ENCODE measurements around the gene PHAX.
"Not testable (repeated sequence)": the region's sequence is repeated elsewhere in the genome, so short reads cannot be mapped to it uniquely, and the experiment has no call there.

PHAX gene, protein sequence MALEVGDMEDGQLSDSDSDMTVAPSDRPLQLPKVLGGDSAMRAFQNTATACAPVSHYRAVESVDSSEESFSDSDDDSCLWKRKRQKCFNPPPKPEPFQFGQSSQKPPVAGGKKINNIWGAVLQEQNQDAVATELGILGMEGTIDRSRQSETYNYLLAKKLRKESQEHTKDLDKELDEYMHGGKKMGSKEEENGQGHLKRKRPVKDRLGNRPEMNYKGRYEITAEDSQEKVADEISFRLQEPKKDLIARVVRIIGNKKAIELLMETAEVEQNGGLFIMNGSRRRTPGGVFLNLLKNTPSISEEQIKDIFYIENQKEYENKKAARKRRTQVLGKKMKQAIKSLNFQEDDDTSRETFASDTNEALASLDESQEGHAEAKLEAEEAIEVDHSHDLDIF

DNA sequence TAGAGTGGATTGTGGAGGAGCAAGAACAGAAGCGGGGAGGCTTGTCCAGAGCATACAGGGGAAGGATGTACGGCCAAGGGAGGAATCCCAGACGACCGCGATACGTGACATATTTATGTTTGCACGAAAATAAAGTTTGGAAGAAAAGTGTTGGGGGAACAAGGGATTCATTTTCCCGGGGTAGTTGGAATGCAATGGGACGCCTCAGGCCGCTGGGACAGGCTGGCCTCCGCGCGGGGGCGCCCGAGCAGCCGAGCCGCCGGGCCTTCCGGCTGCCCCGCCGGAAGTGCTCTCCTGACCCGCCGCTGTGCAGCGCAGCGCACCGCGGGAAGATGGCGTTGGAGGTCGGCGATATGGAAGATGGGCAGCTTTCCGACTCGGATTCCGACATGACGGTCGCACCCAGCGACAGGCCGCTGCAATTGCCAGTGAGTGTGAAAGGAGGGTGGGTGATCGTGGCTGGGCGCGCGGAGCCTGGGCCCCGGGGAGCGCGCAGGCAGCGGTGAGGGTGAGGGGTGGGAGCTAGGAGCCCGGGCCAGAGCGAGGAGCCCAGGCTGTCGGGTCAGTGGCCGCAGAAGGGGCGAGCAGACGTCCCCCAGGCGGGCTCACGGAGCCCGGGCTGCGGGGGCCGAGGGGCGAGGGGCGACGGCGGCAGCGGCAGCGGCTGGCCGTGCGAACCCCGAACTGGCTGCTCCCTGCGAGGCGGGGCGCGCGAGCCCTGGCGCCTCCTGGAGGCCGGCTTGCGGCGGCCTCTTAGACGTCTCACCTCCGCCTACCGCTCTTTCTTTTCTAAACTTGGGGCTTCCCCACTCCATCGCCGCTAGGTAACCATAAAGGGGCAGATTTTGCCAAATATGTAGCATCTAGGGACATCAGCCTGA, at the start of gene PHAX:
TSS of gene PHAX (plus strand) at position 317 of the 881 bp plus-strand sequence. CDS start at position 333, 16 bp downstream.
- DNase-seq (ENCODE audit: low read depth): no peak

DNA sequence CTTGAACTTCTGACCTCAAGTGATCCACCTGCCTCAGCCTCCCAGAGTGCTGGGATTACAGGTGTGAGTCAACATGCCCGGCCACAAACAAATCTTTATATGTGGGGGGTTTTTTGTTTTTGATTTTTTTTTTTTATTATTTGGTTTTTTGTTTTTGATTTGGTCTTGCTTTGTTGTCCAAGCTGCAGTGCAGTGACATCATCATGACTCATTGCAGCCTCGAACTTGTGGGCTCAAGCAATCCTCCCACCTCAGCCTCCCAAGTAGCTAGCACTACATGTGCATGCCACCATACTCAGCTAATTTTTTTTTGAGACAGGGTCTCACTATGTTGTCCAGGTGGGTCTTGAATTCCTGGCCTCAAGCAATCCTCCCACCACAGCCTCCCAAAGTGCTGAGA, 48.1 kb upstream of the PHAX start:
- DNase-seq (ENCODE audit: low read depth): no peak

DNA sequence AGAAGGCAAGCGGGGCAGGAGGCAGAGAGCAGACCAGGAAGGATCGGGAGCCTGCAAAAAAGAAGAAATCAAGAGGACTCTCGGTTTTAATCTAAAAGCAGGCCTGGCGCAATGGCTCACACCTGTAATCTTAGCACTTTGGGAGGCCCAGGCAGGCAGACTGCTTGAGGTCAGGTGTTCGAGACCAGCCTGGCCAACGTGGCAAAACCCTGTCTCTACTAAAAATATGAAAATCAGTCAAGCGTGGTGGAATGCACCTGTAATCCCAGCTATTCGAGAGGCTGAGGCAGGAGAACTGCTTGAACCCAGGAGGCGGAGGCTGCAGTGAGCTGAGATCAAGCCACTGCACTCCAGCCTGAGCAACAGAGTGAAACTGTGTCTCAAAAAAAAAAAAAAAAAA, 45.6 kb upstream of the PHAX start:
- DNase-seq (ENCODE audit: low read depth): not testable (repeated sequence)

DNA sequence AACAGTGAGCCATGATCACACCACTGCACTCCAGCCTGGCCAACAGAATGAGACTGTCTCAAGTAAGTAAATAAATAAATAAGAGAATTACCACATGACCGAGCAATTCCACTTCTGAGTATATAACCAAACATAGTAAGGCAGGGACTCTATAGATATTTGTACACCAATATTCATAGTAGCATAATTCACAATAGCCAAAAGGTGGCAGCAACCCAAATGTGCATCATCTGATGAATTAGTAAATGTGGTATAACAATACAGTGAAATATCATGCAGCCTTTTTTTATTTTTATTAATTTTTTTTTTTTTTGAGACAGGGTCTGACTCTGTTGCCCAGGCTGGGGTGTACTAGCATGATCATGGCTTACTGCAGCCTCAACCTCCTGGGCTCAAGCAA, 38.8 kb upstream of the PHAX start:
- no peak for DNase-seq (ENCODE audit: low read depth)

DNA sequence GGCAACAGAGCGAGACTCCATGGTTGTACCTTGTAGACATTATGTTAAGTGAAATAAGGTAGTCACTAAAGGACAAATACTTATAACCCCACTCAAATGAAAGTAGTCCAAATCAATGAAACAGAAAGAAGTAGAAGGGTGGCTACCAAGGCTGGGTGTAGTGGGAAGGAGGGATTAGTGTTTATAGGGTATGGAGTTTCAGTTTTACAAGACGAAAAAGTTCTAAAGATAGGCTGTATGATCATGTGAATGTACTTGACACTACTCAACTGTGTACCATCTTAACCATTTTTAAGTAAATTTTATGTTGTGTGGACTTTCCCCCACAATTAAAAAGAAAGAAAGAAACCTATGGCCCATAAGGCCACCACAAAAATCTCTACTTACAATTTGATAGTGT, 37.9 kb upstream of the PHAX start:
- no peak for DNase-seq (ENCODE audit: low read depth)

DNA sequence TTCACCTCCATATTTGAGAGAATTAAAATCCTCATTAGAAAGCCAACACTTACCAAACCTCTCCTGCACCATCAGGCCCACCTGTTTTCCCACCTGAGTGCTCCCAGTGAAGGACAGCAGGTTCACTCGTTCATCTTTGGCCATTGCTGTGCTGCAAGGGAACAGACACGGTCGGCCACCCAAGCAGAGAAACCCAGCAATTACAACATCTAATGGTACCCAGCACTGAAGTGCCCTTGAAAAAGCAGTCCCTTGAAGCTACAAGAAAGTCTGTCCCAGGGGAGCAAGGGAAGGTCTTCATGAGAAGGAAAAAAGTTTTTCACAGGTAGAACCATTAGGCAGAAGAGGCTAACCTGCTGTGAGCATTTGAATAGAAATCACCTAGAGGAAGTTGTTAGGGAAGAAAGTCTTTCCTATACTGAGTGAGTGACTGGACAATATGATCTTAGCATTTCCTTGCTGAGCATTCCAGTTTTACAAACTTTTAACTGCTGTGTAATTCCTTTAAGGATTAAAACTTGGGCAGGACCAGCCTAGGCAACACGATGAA, 32.5 kb upstream of the PHAX start:
- DNase-seq (ENCODE audit: low read depth): no peak

DNA sequence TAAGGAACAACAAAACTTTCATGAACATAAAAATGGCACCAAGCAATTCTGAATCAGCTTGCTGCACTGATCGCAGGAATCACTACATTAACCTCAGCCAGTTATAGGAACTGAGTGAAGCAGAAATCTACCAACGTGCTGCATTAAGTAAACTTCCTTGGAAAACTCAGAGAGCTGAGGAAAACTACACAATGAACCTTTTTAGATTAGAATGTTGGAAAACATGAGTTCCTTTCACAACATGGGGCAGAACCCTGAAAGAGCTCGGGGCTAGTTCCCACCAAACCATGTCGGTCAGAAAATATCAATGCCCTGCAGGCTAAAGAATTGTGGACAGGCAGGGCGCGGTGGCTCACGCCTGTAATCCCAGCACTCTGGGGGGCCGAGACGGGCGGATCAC, 25.1 kb upstream of the PHAX start:
- no peak for DNase-seq (ENCODE audit: low read depth)

DNA sequence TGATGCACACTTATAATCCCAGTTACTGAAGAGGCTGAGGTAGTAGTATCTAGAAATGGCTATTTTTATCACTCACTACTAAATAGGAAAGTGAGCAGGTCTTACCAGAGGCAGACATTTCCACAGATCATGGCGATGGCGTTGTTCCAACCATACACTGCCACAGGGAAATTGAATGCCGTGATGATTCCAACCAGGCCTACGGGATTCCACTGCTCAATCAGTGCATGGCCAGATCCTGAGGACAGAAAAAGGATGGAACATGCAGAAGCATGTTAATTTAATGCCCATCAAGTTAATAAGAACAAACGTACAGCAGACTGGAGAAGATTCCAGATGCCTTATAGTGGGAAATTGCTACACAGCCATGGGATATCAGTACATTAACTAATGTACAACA, 23.8 kb upstream of the PHAX start:
- DNase-seq (ENCODE audit: low read depth): no peak

DNA sequence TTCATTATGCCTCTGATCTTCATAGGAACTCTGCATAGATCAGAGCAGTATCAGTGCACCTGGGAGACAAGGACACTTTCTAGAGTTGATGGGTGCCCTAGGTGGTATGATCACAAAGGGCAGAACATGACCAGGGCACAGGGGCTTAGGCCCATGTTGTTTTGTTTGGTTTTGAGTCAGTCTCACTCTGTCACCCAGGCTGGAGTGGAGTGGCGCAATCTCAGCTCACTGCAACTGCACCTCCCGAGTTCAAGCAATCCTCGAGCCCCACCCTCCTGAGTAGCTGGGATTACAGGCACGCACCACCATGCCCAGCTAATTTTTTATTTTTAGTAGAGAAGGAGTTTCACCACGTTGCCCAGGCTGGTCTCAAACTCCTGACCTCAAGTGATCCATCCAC, 23.3 kb upstream of the PHAX start:
- no peak for DNase-seq (ENCODE audit: low read depth)

DNA sequence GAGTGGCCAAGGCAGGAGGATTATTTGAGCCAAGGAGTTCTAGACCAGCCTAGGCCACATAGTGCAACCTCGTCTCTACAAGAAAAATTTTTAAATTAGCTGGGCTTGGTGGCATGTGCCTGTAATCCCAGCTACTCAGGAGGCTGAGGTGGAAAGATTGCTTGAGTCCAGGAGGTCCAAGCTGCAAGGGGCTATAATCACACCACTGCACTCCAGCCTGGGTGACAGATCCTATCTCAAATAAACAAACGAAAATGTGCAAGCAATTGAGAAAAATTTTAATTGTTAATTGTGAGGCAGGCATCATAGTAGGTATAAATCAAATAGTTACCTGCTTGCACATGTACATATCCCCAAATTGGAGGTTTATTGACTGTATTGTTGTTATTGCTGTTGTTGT, 21.0 kb upstream of the PHAX start:
- DNase-seq (ENCODE audit: low read depth): no peak

DNA sequence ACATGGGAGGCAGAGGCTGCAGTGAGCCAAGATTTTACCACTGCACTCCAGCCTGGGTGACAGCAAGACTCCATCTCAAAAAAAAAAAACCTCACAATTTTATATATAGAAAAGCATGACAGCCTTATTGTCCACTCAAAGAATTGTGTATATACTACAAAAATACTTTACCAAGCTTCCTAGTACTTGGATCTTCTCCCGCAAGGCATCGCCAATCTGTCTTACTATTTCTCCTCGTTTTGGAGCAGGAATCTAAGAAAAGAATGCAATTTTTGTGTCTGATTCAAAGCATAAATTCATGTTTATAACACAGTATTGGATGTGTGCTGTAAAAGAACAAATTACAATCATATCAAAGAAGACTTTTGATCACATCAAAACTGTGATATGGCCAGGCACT, 17.0 kb upstream of the PHAX start:
- no peak for DNase-seq (ENCODE audit: low read depth)

DNA sequence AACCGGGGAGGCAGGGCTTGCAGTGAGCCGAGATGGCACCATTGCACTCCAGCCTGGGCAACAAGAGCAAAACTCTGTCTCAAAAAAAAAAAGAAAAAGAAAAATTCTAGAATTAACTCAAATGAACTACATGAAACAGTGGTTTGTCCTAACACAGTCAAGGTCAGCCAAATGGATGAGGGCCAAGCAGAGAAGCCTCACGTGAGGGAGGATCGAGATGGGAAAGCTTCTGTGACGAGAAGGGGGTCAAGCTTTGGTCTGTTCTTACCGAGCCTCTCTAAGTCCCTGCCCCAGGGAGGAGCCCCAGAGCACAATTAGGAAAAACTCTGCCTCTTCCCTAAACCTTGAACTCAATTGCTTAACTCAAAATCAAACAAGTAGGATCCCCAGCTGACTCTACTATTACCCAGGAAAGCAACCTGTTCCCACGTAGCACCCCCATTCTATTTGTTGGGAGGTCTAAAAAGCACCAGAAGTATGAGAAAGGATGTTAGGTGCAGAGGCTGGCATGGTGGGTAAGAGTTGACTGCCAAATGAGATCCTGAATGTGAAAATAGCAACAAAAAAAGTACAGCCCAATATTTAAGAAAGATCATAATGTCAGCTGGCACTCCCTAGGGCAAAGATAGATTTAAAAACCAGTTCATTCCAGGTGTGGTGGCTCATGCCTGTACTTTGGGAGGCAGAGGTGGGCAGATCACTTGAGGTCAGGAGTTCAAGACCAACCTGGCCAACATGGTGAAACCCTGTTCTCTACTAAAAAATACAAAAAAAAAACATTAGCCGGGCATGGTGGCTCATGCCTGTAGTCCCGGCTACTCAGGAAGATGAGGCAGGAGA, 13.0 kb upstream of the PHAX start:
- no peak for DNase-seq (ENCODE audit: low read depth)

DNA sequence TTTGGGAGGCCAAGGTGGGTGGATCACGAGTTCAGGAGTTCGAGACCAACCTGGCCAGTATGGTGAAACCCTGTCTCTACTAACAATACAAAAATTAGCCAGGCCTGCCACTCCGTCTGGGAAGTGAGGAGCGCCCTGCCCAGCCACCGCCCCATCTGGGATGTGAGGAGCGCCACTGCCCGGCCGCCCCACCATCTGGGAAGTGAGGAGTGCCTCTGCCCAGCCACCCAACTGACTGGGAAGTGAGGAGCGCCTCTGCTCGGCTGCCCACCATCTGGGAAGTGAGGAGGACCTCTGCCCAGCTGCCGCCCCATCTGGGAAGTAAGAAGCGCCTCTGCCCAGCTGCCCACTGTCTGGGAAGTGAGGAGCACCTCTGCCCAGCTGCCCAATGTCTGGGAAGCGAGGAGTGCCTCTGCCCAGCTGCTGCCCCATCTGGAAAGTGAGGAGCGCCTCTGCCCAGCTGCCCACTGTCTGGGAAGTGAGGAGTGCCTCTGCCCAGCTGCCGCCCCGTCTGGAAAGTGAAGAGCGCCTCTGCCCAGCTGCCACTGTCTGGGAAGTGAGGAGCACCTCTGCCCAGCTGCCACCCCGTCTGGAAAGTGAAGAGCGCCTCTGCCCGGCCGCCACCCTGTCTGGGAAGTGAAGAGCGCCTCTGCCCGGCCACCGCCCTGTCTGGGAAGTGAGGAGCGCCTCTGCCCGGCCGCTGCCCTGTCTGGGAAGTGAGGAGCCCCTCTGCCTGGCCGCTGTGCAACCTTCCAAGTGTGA, 11.0 kb upstream of the PHAX start:
- no peak for DNase-seq (ENCODE audit: low read depth)

DNA sequence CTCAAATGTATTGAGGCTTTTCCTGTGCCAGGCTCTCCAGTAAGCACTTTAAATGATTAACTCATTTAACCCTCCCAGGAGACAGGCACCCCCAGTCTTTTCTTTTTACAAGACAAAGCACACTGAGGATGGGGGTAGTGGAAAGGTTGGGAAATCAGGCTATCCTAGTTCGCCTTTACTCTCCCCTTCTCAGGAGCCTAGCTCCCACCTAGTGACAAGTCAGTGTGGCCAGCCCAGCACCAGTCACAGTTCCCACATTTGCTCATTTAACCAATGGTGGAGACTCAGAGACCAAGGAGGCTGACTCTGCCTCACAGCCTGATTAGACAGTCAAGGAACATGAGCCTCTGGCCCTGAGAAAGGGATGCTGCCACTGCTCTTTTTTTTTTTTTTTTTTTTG, 9.2 kb upstream of the PHAX start:
- no peak for DNase-seq (ENCODE audit: low read depth)

DNA sequence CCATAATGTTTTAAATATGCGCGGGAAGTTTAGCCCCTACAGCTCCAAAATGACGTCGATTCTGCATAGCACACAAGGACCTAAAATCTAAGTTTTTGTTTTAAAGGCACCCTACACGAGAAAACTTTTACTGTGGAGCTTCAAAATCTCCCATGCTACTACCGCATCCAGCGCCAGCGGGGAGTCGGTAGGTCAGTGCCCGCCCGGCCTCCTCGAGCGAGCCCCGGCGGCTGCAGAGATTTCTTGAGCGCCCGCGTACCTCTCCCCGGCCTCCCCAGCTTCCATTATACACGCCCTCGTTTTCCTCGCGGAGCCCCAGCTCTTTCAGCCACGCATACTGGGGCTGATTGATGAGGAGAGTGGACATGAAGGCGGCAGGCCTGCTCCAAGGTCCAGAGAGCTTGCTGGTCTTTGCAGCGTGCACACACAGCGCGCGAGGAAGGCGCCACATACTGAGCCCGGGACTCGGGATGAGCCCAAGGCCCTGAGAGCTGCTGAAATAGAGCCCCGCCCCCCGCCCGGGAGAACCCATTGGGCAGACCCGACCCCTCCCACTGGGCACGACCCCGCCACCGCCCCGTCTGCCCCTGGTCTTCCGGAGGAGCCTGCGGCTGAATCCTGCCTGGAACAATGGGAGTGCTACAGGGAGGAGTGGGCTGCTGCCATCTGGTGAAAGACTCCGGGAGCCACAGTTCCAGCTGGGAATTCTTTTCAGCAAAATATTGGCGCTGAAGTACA, 5.8 kb upstream of the PHAX start, which contains the start of gene ALDH7A1:
TSS of gene ALDH7A1 (minus strand) at position 472 of the 738 bp plus-strand sequence. CDS start at position 451, 21 bp downstream.
- peak; percentile 60 for DNase-seq (ENCODE audit: low read depth)

DNA sequence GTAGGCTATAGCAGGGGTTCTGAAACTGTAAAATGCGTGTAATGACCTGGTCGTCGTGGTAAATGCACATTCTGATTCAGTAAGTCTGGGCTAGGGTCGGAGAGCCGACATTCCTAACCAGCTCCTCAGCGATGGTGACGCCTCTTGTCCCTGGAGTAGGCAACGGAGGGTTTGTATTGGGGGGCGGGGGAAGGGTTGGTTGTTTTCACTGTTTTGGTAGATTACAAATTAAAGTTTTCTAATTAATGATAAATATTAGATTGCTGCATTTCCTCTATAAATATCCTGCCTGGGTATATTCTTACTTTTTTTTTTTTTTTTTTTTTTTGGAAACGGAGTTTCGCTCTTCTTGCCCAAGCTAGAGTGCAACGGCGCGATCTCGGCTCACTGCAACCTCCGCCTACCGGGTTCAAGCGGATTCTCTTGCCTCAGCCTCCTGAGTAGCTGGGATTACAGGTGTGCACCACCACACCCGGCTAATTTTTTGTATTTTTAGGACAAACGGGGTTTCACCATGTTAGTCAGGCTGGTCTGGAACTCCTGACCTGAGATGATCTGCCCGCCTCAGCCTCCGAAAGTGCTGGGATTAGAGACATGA, 5.2 kb upstream of the PHAX start:
- no peak for DNase-seq (ENCODE audit: low read depth)

DNA sequence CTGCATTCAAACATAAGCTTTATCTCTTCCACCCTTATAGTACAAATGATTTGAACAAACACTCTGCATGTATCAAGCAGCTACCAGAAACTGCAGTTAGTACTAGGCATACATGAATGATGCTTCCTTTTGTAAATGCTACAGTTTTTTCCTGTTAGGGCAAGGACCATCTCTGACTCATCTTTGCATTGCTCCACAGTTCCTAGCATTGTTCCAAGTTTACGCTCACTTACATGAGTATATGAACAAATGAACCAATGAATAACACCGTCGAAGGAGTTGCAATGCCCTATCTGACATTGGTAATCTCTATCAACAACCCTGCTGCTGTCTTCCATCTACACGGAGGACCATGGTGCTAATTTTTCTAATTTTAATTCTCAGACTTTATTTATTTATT, 3.6 kb upstream of the PHAX start:
- DNase-seq (ENCODE audit: low read depth): peak; percentile 63

DNA sequence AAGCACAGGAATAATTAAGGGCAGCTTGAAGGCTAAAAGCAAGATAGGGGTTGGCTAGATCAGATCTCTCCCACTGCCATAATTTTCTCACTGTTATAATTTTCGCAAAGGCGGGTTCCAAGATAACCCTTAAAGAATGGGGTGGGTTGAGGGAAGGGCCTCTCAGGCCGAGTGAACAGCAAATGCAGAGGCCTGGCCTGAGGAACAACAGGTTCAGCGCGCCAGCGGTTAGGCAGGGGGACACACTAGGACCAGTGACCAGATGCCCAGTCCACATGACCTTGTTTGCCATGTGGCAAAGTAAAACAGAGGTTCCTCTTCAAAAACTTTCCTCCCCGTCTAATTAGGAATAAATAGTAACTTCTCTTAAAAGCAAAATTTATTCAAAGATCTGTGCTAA, 1.2 kb upstream of the PHAX start:
- DNase-seq (ENCODE audit: low read depth): no peak

DNA sequence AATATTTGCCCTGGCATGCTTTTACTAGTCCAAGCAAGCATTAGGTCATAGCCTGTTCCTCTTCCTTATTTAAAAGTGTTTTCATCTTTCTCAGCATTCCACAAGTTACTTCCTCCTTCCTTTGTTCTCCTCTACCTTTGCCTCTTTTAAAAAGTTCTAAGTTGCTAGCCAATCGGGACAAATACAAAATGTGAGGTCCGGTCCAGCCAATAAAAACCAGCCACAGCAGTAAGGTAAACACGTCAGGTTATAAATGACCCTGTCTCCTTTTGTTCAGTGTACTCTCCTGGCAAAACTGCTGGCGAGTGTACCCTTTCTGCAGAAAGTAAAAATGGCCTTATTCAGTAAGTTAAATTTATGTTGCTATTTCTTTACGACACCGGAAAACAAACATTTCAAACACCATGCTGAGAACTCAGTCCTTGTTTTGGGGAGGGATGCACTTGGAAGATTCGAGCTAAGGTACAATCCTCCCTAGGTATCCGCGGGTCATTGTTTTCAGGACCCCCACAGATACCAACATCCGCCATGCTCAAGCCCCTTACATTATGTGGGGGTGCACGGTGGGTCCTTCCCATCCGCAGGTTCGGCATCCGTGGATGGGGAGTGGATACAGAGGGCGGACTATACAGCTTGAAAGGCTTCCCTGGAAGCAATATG, 646 bp upstream of the PHAX start:
- not testable (repeated sequence) for DNase-seq (ENCODE audit: low read depth)
